H9 (cell line): ENCODE results near the gene PAQR4. TPM values are rescaled to one million over a fixed set of nuclear protein-coding genes. Genes with fewer than 3 reads are reported as not detected.

Source experiments
- DNase-seq: peaks from one replicate; pipeline ENCODE4 v3.0.0-alpha.2; 2017
- H2AFZ ChIP-seq: one replicate; pipeline ENCODE4 v1.6.1; 2013; ENCODE audit warnings: mild to moderate bottlenecking, low read length, control low read depth, moderate library complexity
- H2AK5ac ChIP-seq: 2 replicates; pipeline ENCODE4 v1.6.1; 2013; ENCODE audit warnings: low read length, control low read depth, mixed read lengths; ENCODE audit not compliant: insufficient read length
- H2BK120ac ChIP-seq: one replicate; pipeline ENCODE4 v1.6.1; 2013; ENCODE audit warnings: low read depth, mild to moderate bottlenecking, low read length, control low read depth, inconsistent platforms; ENCODE audit not compliant: poor library complexity, severe bottlenecking
- H2BK12ac ChIP-seq: 2 replicates; pipeline ENCODE4 v1.6.1; 2013; ENCODE audit warnings: low read length, control low read depth, mixed read lengths, low read depth; ENCODE audit not compliant: insufficient read length
- H2BK15ac ChIP-seq: 2 replicates; pipeline ENCODE4 v1.6.1; 2013; ENCODE audit warnings: low read depth, low read length, control low read depth
- H2BK20ac ChIP-seq: one replicate; pipeline ENCODE4 v1.6.1; 2013; ENCODE audit warnings: low read depth, mild to moderate bottlenecking, low read length, control low read depth, inconsistent platforms; ENCODE audit not compliant: poor library complexity, severe bottlenecking
- H2BK5ac ChIP-seq: 2 replicates; pipeline ENCODE4 v1.6.1; 2013; ENCODE audit warnings: low read length, control low read depth, mixed read lengths; ENCODE audit not compliant: insufficient read length
- H3K14ac ChIP-seq: 2 replicates; pipeline ENCODE4 v1.6.1; 2013; ENCODE audit warnings: low read length, control low read depth; ENCODE audit not compliant: insufficient read depth
- H3K18ac ChIP-seq: 2 replicates; pipeline ENCODE4 v1.6.1; 2013; ENCODE audit warnings: low read depth, mild to moderate bottlenecking, mixed read lengths, low read length, control low read depth; ENCODE audit not compliant: insufficient read length
- H3K23ac ChIP-seq: 2 replicates; pipeline ENCODE4 v1.6.1; 2013; ENCODE audit warnings: low read length, control low read depth, mixed read lengths, low read depth; ENCODE audit not compliant: insufficient read length
- H3K23me2 ChIP-seq: 2 replicates; pipeline ENCODE4 v1.6.1; 2013; ENCODE audit warnings: low read depth, mild to moderate bottlenecking, mixed read lengths, low read length, control low read depth; ENCODE audit not compliant: insufficient read length, poor library complexity, severe bottlenecking
- H3K27ac ChIP-seq: 2 replicates; pipeline ENCODE4 v1.5.1; 2013; ENCODE audit warnings: low read length, control low read depth, mixed read lengths, low read depth; ENCODE audit not compliant: insufficient read length
- H3K27me3 ChIP-seq: 2 replicates; pipeline ENCODE4 v1.6.1; 2013; ENCODE audit warnings: low read length, control low read depth, inconsistent platforms; ENCODE audit not compliant: insufficient read depth
- H3K4ac ChIP-seq: 2 replicates; pipeline ENCODE4 v1.6.1; 2013; ENCODE audit warnings: low read depth, mild to moderate bottlenecking, control low read depth, inconsistent platforms, low read length, moderate library complexity
- H3K4me1 ChIP-seq: 2 replicates; pipeline ENCODE4 v1.6.1; 2013; ENCODE audit warnings: low read length, control low read depth, inconsistent platforms; ENCODE audit not compliant: insufficient read depth
- H3K4me2 ChIP-seq: 2 replicates; pipeline ENCODE4 v1.6.1; 2013; ENCODE audit warnings: low read length, control low read depth, mixed read lengths; ENCODE audit not compliant: insufficient read length, insufficient read depth
- H3K56ac ChIP-seq: 2 replicates; pipeline ENCODE4 v1.6.1; 2013; ENCODE audit warnings: low read depth, mild to moderate bottlenecking, mixed read lengths, low read length, control low read depth; ENCODE audit not compliant: insufficient read length
- H3K79me1 ChIP-seq: 2 replicates; pipeline ENCODE4 v1.6.1; 2013; ENCODE audit warnings: low read depth, mild to moderate bottlenecking, moderate library complexity, low read length, control low read depth, inconsistent platforms; ENCODE audit not compliant: insufficient read depth, poor library complexity, severe bottlenecking
- H3K79me2 ChIP-seq: 2 replicates; pipeline ENCODE4 v1.6.1; 2013; ENCODE audit warnings: low read length, control low read depth, inconsistent platforms; ENCODE audit not compliant: insufficient read depth
- H3K9ac ChIP-seq: 2 replicates; pipeline ENCODE4 v1.6.1; 2013; ENCODE audit warnings: low read length, control low read depth, mixed read lengths; ENCODE audit not compliant: insufficient read length; ENCODE audit errors: extremely low read depth
- H3K9me3 ChIP-seq: one replicate; pipeline ENCODE4 v1.6.1; 2013; ENCODE audit warnings: low read depth, low read length, inconsistent platforms; ENCODE audit not compliant: control insufficient read depth
- H3T11ph ChIP-seq: one replicate; pipeline ENCODE4 v1.6.1; 2013; ENCODE audit warnings: mild to moderate bottlenecking, low read length, control low read depth, inconsistent platforms
- H4K20me1 ChIP-seq: one replicate; pipeline ENCODE4 v1.6.1; 2013; ENCODE audit not compliant: control insufficient read depth, insufficient read length, insufficient read depth
- H4K5ac ChIP-seq: 2 replicates; pipeline ENCODE4 v1.6.1; 2013; ENCODE audit warnings: low read depth, mild to moderate bottlenecking, mixed read lengths, low read length, control low read depth; ENCODE audit not compliant: insufficient read length
- H4K8ac ChIP-seq: replicated peaks from 2 replicates; pipeline ENCODE4 v1.6.1; 2013; ENCODE audit warnings: low read length, control low read depth, mixed read lengths, low read depth; ENCODE audit not compliant: insufficient read length
- H4K91ac ChIP-seq: 2 replicates; pipeline ENCODE4 v1.6.1; 2013; ENCODE audit warnings: low read depth, mild to moderate bottlenecking, moderate library complexity, mixed read lengths, low read length, control low read depth; ENCODE audit not compliant: insufficient read length
- H3K27ac Mint-ChIP-seq, 3 experiments: 2 replicates in 2 of 3; 3 replicates in 1 of 3; pipeline ENCODE4 v1.8.0; 2020 to 2021; ENCODE audit warnings: mixed read lengths in 3 of 3, mild to moderate bottlenecking in 1 of 3, moderate library complexity in 1 of 3
- H3K27me3 Mint-ChIP-seq: 2 replicates; pipeline ENCODE4 v1.8.0; 2021; ENCODE audit warnings: low read depth, mild to moderate bottlenecking, moderate library complexity, mixed read lengths
- H3K36me3 Mint-ChIP-seq, 3 experiments: 2 replicates in 2 of 3; 3 replicates in 1 of 3; pipeline ENCODE4 v1.8.0; 2020 to 2021; ENCODE audit warnings: low read depth in 3 of 3, mixed read lengths in 3 of 3; ENCODE audit not compliant: insufficient read depth in 1 of 3
- H3K4me1 Mint-ChIP-seq, 2 experiments: 2 replicates each; pipeline ENCODE4 v1.8.0; 2020; ENCODE audit warnings: mixed read lengths in 2 of 2
- H3K4me3 Mint-ChIP-seq, 2 experiments: 2 replicates in 1 of 2; 3 replicates in 1 of 2; pipeline ENCODE4 v1.8.0; 2020 to 2021; ENCODE audit warnings: mild to moderate bottlenecking in 2 of 2, mixed read lengths in 2 of 2, moderate library complexity in 1 of 2
- H3K9me3 Mint-ChIP-seq, 2 experiments: 2 replicates in 1 of 2; 3 replicates in 1 of 2; pipeline ENCODE4 v1.8.0; 2020; ENCODE audit warnings: mild to moderate bottlenecking in 2 of 2, mixed read lengths in 2 of 2, moderate library complexity in 1 of 2
- CTCF ChIP-seq: fragments of 200-600 bp; sonication (generic); conservative IDR thresholded peaks from 3 replicates; pipeline ENCODE4 v1.8.0; 2021; ENCODE audit warnings: antibody characterized with exemption, mild to moderate bottlenecking
- WGBS: extraction: QIAGEN DNeasy Blood & Tissue Kit; methylation state at CpG from one replicate; pipeline ENCODE4 v1.1.7; 2013; ENCODE audit warnings: missing lambda C conversion rate, low lambda C conversion rate, mixed read lengths; ENCODE audit not compliant: insufficient read length; ENCODE audit errors: extremely low coverage; 5-methylcytosine and 5-hydroxymethylcytosine counted together
- total RNA-seq: library from RNA; stranded (reverse); gene quantifications from 2 replicates; pipeline ENCODE4 v1.2.1, GENCODE V29; 2021

The PAQR4 gene
- total RNA-seq, 1 experiment from 2014 or later = 32.1 TPM

- Histone ChIP-seq H2BK120ac (no peak overlapping the region), H3K79me1 (no peaks in the 10 kb centered on the region), H3K23ac (no peak overlapping the region), H3K79me2 (no peaks in the 10 kb centered on the region), H3K18ac (no peak overlapping the region), H4K5ac (no peak overlapping the region), H3K9me3 (no peaks in the 10 kb centered on the region), H4K91ac (no peak overlapping the region), H4K8ac (no peak overlapping the region), H2BK5ac (no peak overlapping the region), H2BK12ac (no peak overlapping the region), H3K27ac (no peak overlapping the region), H3K9ac (no peak overlapping the region), H3K23me2 (peaks cover 19% of the 10 kb centered on the region), H2AK5ac (no peak overlapping the region), H2AFZ (no peak overlapping the region), H3K4me1 (no peaks in the 10 kb centered on the region; the same call in 1 of the 2 replicates), H3K56ac (no peak overlapping the region), H3K14ac (no peak overlapping the region), H3K27me3 (no peaks in the 10 kb centered on the region), H2BK15ac (no peak overlapping the region), H3K4me2 (no peak overlapping the region), H4K20me1 (peaks cover 3% of the 10 kb centered on the region), H3K4ac (no peak overlapping the region), H2BK20ac (no peak overlapping the region), H3T11ph (no peak overlapping the region)
- H3K27ac Mint-ChIP-seq = no peak overlapping the region
- no peak overlapping the region for H3K4me3 Mint-ChIP-seq
- H3K9me3 Mint-ChIP-seq = no peaks in the 10 kb centered on the region; a peak in 1 of 5 replicates
- WGBS = no CpG with 5 or more reads among the region's 46 CpGs
- peaks cover 25% of the 10 kb centered on the region for H3K27me3 Mint-ChIP-seq
- DNase-seq = no peak
- peaks cover 17 to 23% of the 10 kb centered on the region in 2 experiments for H3K4me1 Mint-ChIP-seq
- peaks cover 0 to 7% (median 6%) of the 10 kb centered on the region in 3 experiments; a peak in 4 of 7 replicates for H3K36me3 Mint-ChIP-seq
- TF ChIP-seq CTCF = no peak
Observed at GRCh38 chr16:2966808-2967191, 2.3 kb upstream of the PAQR4 start.
